Ishikawa (cell line): ENCODE results near the gene CTSV.

Experiments used
- CEBPB ChIP-seq: IDR thresholded peaks from 2 replicates; pipeline ENCODE4 v1.6.1; 2012
- CREB1 ChIP-seq: IDR thresholded peaks from 2 replicates; pipeline ENCODE4 v1.6.1; 2012; ENCODE audit warnings: low read depth
- EGR1 ChIP-seq: IDR thresholded peaks from 2 replicates; pipeline ENCODE4 v1.6.1; 2012
- EP300 ChIP-seq: IDR thresholded peaks from 2 replicates; pipeline ENCODE4 v1.6.1; 2012; ENCODE audit warnings: borderline replicate concordance
- FOXM1 ChIP-seq: IDR thresholded peaks from 2 replicates; pipeline ENCODE4 v1.6.1; 2012; ENCODE audit warnings: low read depth, borderline replicate concordance
- MAX ChIP-seq: IDR thresholded peaks from 2 replicates; pipeline ENCODE4 v1.6.1; 2012
- NFIC ChIP-seq: IDR thresholded peaks from 2 replicates; pipeline ENCODE4 v1.6.1; 2012
- RAD21 ChIP-seq: IDR thresholded peaks from 2 replicates; pipeline ENCODE4 v1.6.1; 2012; ENCODE audit warnings: low read depth
- TAF1 ChIP-seq: IDR thresholded peaks from 2 replicates; pipeline ENCODE4 v1.6.1; 2012; ENCODE audit warnings: low read depth, mild to moderate bottlenecking
- TCF12 ChIP-seq: IDR thresholded peaks from 2 replicates; pipeline ENCODE4 v1.6.1; 2012; ENCODE audit warnings: low read depth
- TEAD4 ChIP-seq: IDR thresholded peaks from 2 replicates; pipeline ENCODE4 v1.6.1; 2012
- USF1 ChIP-seq: IDR thresholded peaks from 2 replicates; pipeline ENCODE4 v1.6.1; 2012
- YY1 ChIP-seq: IDR thresholded peaks from 2 replicates; pipeline ENCODE4 v1.6.1; 2012; ENCODE audit warnings: low read depth
- ZBTB7A ChIP-seq: IDR thresholded peaks from 2 replicates; pipeline ENCODE4 v1.6.1; 2012; ENCODE audit warnings: low read depth
- TF ChIP-seq, protein P1 (sequence below): IDR thresholded peaks from 2 replicates; pipeline ENCODE4 v1.6.1; 2012; ENCODE audit warnings: low read depth, mild to moderate bottlenecking

The CTSV gene

GRCh38 chr9:97038611-97039513, at the start of gene CTSV:
Gene CTSV, minus strand, starts transcription at chr9:97039142. Its CDS starts 1,099 bp downstream, at chr9:97038043.
- peak; percentile 49; the same call in 1 of the 2 replicates for TF ChIP-seq CREB1
- peak; percentile 68 for TF ChIP-seq ZBTB7A
- TF ChIP-seq CEBPB, result no peak
- TF ChIP-seq EP300, result no peak
- no peak for TF ChIP-seq FOXM1
- TF ChIP-seq TEAD4, result no peak
- TF ChIP-seq RAD21, result no peak
- no peak for TF ChIP-seq EGR1
- peak; percentile 53; the same call in 1 of the 2 replicates for TF ChIP-seq USF1
- TF ChIP-seq TAF1, result peak; percentile 76
- 0 out of 2 replicates have a peak, but pooled peaks have one; percentile 3 for TF ChIP-seq MAX
- TF ChIP-seq, protein P1, sequence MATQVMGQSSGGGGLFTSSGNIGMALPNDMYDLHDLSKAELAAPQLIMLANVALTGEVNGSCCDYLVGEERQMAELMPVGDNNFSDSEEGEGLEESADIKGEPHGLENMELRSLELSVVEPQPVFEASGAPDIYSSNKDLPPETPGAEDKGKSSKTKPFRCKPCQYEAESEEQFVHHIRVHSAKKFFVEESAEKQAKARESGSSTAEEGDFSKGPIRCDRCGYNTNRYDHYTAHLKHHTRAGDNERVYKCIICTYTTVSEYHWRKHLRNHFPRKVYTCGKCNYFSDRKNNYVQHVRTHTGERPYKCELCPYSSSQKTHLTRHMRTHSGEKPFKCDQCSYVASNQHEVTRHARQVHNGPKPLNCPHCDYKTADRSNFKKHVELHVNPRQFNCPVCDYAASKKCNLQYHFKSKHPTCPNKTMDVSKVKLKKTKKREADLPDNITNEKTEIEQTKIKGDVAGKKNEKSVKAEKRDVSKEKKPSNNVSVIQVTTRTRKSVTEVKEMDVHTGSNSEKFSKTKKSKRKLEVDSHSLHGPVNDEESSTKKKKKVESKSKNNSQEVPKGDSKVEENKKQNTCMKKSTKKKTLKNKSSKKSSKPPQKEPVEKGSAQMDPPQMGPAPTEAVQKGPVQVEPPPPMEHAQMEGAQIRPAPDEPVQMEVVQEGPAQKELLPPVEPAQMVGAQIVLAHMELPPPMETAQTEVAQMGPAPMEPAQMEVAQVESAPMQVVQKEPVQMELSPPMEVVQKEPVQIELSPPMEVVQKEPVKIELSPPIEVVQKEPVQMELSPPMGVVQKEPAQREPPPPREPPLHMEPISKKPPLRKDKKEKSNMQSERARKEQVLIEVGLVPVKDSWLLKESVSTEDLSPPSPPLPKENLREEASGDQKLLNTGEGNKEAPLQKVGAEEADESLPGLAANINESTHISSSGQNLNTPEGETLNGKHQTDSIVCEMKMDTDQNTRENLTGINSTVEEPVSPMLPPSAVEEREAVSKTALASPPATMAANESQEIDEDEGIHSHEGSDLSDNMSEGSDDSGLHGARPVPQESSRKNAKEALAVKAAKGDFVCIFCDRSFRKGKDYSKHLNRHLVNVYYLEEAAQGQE, result no peak
- TF ChIP-seq TCF12, result peak; percentile 27
- 0 out of 2 replicates have a peak, but pooled peaks have one; percentile 8 for TF ChIP-seq NFIC
- no peak for TF ChIP-seq YY1

- no peak for TF ChIP-seq ZBTB7A
- TF ChIP-seq TAF1, result no peak
- no peak for TF ChIP-seq TEAD4
- no peak for TF ChIP-seq FOXM1
- TF ChIP-seq RAD21, result no peak
- no peak for TF ChIP-seq CREB1
- TF ChIP-seq NFIC, result no peak
- no peak for TF ChIP-seq EGR1
- TF ChIP-seq YY1, result no peak
- no peak for TF ChIP-seq EP300
- TF ChIP-seq CEBPB, result no peak
These were observed 39.4 kb upstream of the CTSV start for GRCh38 chr9:97078362-97078761.

DNA sequence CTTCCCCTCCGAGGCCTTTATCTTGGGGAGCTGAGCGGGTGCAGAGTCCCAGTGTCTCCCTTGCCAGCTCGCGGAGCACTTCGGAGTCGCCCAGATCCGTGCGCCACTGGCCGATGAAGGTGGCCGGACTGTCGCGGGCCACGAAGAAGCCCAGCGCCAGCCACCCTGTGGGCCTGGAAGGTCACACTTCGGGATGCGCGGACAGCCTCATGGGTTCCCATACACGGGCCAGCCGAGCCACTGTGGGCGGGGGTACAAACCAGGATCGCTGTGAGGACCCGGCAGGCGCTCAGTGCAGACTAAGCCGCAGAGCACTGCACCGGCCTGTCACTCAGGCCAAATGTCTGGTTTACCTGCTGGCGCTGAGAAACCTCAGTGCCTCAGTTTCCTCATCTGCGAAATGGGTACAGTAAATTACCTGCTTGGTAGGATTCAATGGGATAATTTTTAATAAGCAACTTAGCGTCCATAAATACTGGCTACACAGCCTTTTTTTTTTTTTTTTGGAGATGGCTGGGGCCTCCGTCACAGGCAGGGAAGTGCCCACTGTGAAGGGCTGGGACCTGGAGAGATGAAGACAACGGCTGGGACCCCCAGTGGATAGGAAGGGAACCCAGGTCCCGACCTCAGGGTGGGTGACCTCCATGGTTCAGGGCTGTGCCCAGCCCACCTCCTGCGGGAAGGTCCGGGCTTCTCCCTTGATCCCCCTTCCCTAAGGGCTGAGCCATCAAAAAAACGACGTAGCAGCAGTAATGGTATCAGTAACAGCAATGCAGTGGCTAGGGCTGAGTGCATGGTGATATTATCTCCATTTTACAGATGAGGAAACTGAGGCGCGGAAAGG, 38.7 kb upstream of the CTSV start:
- no peak for TF ChIP-seq YY1
- no peak for TF ChIP-seq FOXM1
- TF ChIP-seq ZBTB7A, result no peak
- TF ChIP-seq CEBPB, result no peak

- TF ChIP-seq TEAD4 (no peak), EGR1 (no peak), TAF1 (no peak), CEBPB (no peak), FOXM1 (no peak), RAD21 (no peak), YY1 (no peak), MAX (no peak), NFIC (no peak), CREB1 (no peak), USF1 (no peak), EP300 (no peak), ZBTB7A (no peak), TCF12 (no peak)
- TF ChIP-seq, protein P1, result no peak
These were observed 37.3 kb upstream of the CTSV start for GRCh38 chr9:97076238-97076637.
